Tibial nerve (tissue), 3 donors: ENCODE measurements around the gene S100A16.

Experiments
- CTCF ChIP-seq, 5 experiments: fragments of 200-600 bp in 3 of 5; fragments of 450-650 bp in 2 of 5; sonication (generic) in 3 of 5; IDR thresholded peaks; one replicate each; pipeline ENCODE4 v1.5.1; 2016 to 2019; ENCODE audit warnings: antibody characterized with exemption in 5 of 5, mild to moderate bottlenecking in 3 of 5, moderate library complexity in 2 of 5
- POLR2A ChIP-seq, 2 donors: fragments of 450-650 bp; IDR thresholded peaks; one replicate each; pipeline ENCODE4 v1.6.1; 2017; ENCODE audit warnings: antibody characterized with exemption in 2 of 2, mild to moderate bottlenecking in 2 of 2, moderate library complexity in 2 of 2

- TF ChIP-seq CTCF (IDR thresholded peaks at IDR 0.05), result no peak
- TF ChIP-seq POLR2A (IDR thresholded peaks at IDR 0.05), result no peak
Measured at GRCh38 chr1:153616144-153616916, 3.4 kb upstream of the S100A16 start, which contains the start of gene S100A14.
